HEK293T (cell line): ENCODE results near the gene SNTG2.

Experiments used
- ARNT ChIP-seq: fragments of 450-650 bp; IDR thresholded peaks from 2 replicates; pipeline ENCODE4 v1.6.1; 2017; ENCODE audit warnings: mild to moderate bottlenecking
- BHLHE40 ChIP-seq: fragments of 450-650 bp; IDR thresholded peaks from 2 replicates; pipeline ENCODE4 v1.6.1; 2016; ENCODE audit warnings: mild to moderate bottlenecking, moderate library complexity, borderline replicate concordance
- CTBP1 ChIP-seq: fragments of 450-650 bp; IDR thresholded peaks from 2 replicates; pipeline ENCODE4 v1.6.1; 2016; ENCODE audit warnings: borderline replicate concordance
- ELF4 ChIP-seq: fragments of 450-650 bp; IDR thresholded peaks from 2 replicates; pipeline ENCODE4 v1.6.1; 2017; ENCODE audit warnings: antibody characterized with exemption
- FOXA1 ChIP-seq: fragments of 450-650 bp; IDR thresholded peaks from 2 replicates; pipeline ENCODE4 v1.6.1; 2016; ENCODE audit warnings: mild to moderate bottlenecking
- FOXK2 ChIP-seq: fragments of 450-650 bp; IDR thresholded peaks from 2 replicates; pipeline ENCODE4 v1.6.1; 2016; ENCODE audit warnings: mild to moderate bottlenecking
- FOXM1 ChIP-seq: fragments of 450-650 bp; IDR thresholded peaks from 2 replicates; pipeline ENCODE4 v1.6.1; 2017; ENCODE audit warnings: mild to moderate bottlenecking, borderline replicate concordance
- HDGF ChIP-seq: fragments of 450-650 bp; IDR thresholded peaks from 2 replicates; pipeline ENCODE4 v1.6.1; 2017; ENCODE audit warnings: antibody characterized with exemption, borderline replicate concordance
- NFRKB ChIP-seq: fragments of 450-650 bp; IDR thresholded peaks from 2 replicates; pipeline ENCODE4 v1.6.1; 2016; ENCODE audit warnings: mild to moderate bottlenecking, moderate library complexity
- SP1 ChIP-seq: fragments of 450-650 bp; IDR thresholded peaks from 2 replicates; pipeline ENCODE4 v1.6.1; 2017
- SUZ12 ChIP-seq: fragments of 450-650 bp; IDR thresholded peaks from 2 replicates; pipeline ENCODE4 v1.6.1; 2016; ENCODE audit warnings: mild to moderate bottlenecking
- TARDBP ChIP-seq: fragments of 450-650 bp; IDR thresholded peaks from 2 replicates; pipeline ENCODE4 v1.6.1; 2016
- ZNF384 ChIP-seq: fragments of 450-650 bp; IDR thresholded peaks from 2 replicates; pipeline ENCODE4 v1.6.1; 2016
- TF ChIP-seq, protein P1 (sequence below): fragments of 450-650 bp; IDR thresholded peaks from 2 replicates; pipeline ENCODE4 v1.6.1; 2016

DNA sequence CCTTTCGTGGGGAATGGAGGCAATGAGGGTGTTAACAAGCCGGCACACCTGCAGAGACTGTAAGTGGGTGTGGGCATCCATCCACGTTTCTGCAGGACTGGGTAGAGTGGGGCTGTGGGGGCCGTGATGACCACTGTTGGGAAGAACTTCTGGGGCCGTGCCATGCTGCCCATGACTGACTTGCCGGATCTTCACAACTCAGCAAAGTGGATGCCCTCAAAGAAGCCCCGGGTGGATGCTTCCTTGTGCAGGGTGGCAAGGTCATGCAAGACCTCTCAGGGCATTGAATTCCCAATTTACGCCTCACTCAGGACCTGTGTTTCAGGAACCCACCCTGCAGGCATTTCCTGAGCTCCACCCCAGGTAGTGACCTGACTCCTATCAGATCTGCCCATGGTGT lies 319.2 kb downstream of the SNTG2 start:
- TF ChIP-seq FOXK2 (no peak), NFRKB (no peak), ELF4 (no peak), CTBP1 (no peak), BHLHE40 (no peak), SP1 (no peak), FOXM1 (no peak), SUZ12 (no peak), ARNT (no peak), HDGF (no peak), FOXA1 (no peak), TARDBP (no peak), ZNF384 (no peak)
- TF ChIP-seq, protein P1, sequence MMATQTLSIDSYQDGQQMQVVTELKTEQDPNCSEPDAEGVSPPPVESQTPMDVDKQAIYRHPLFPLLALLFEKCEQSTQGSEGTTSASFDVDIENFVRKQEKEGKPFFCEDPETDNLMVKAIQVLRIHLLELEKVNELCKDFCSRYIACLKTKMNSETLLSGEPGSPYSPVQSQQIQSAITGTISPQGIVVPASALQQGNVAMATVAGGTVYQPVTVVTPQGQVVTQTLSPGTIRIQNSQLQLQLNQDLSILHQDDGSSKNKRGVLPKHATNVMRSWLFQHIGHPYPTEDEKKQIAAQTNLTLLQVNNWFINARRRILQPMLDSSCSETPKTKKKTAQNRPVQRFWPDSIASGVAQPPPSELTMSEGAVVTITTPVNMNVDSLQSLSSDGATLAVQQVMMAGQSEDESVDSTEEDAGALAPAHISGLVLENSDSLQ: no peak
